Measurements from ENCODE around the gene NDUFA7. TPM values are rescaled to one million over a fixed set of nuclear protein-coding genes. Genes with fewer than 3 reads are reported as not detected.
"Not testable (repeated sequence)": the region's sequence is repeated elsewhere in the genome, so short reads cannot be mapped to it uniquely, and the experiment has no call there.

Gene NDUFA7
- polyA plus RNA-seq, 1 donor from 2014 or later, result 37.3 TPM

DNA sequence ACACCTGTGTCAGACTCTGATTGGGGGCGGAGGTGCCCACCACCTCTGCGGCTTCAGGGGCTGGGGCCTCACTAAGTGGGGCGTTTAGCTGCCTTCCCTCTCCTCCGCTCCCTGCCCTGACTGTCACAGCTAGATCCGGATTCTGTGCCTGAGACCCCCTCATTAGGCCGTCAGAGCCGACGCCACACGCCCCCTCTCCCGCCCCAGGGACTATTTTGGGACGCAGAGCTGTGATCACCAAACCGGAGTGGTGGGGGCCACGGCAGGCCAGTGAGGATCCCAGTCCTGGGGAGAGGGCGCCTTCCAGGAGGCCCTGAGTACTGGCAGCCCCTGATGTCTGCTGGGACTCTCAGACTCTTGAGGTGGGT is 21.1 kb upstream of the NDUFA7 start:
- H3K9me2 ChIP-seq (ENCODE audit: insufficient read depth, low read length), result no peaks in the 10 kb centered on the region
- H4K20me1 ChIP-seq (ENCODE audit: insufficient read depth), result no peaks in the 10 kb centered on the region
- no peaks in the 10 kb centered on the region for H3K9me3 ChIP-seq (ENCODE audit: low read length)
- H3K27me3 ChIP-seq (ENCODE audit: insufficient read depth, low read depth, low read length), result peaks cover 34% of the 10 kb centered on the region
- no peak overlapping the region for H2AFZ ChIP-seq (ENCODE audit: low read depth, low read length)
- no peak overlapping the region for H3K9ac ChIP-seq (ENCODE audit: low read length)
- H3K4me3 ChIP-seq (ENCODE audit: low read length), result no peak overlapping the region
- H3K79me2 ChIP-seq (replicated peaks; ENCODE audit: insufficient read depth, low read length), result no peaks in the 10 kb centered on the region
- no peak for TF ChIP-seq EZH2 (IDR thresholded peaks at IDR 0.05; ENCODE audit: borderline replicate concordance, insufficient read depth, low read length, poor library complexity, severe bottlenecking)
- no peak for TF ChIP-seq MXI1 (conservative IDR thresholded peaks at IDR 0.05; ENCODE audit: poor library complexity, severe bottlenecking)
- TF ChIP-seq EP300 (conservative IDR thresholded peaks at IDR 0.05; ENCODE audit: poor library complexity, severe bottlenecking), result no peak
- TF ChIP-seq, protein P1, sequence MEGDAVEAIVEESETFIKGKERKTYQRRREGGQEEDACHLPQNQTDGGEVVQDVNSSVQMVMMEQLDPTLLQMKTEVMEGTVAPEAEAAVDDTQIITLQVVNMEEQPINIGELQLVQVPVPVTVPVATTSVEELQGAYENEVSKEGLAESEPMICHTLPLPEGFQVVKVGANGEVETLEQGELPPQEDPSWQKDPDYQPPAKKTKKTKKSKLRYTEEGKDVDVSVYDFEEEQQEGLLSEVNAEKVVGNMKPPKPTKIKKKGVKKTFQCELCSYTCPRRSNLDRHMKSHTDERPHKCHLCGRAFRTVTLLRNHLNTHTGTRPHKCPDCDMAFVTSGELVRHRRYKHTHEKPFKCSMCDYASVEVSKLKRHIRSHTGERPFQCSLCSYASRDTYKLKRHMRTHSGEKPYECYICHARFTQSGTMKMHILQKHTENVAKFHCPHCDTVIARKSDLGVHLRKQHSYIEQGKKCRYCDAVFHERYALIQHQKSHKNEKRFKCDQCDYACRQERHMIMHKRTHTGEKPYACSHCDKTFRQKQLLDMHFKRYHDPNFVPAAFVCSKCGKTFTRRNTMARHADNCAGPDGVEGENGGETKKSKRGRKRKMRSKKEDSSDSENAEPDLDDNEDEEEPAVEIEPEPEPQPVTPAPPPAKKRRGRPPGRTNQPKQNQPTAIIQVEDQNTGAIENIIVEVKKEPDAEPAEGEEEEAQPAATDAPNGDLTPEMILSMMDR (IDR thresholded peaks at IDR 0.05; ENCODE audit: poor library complexity, severe bottlenecking), result no peak
- no peak for TF ChIP-seq RAD21 (conservative IDR thresholded peaks at IDR 0.05)
- no peak for TF ChIP-seq POLR2AphosphoS5 (IDR thresholded peaks at IDR 0.05)
- TF ChIP-seq, protein P2, sequence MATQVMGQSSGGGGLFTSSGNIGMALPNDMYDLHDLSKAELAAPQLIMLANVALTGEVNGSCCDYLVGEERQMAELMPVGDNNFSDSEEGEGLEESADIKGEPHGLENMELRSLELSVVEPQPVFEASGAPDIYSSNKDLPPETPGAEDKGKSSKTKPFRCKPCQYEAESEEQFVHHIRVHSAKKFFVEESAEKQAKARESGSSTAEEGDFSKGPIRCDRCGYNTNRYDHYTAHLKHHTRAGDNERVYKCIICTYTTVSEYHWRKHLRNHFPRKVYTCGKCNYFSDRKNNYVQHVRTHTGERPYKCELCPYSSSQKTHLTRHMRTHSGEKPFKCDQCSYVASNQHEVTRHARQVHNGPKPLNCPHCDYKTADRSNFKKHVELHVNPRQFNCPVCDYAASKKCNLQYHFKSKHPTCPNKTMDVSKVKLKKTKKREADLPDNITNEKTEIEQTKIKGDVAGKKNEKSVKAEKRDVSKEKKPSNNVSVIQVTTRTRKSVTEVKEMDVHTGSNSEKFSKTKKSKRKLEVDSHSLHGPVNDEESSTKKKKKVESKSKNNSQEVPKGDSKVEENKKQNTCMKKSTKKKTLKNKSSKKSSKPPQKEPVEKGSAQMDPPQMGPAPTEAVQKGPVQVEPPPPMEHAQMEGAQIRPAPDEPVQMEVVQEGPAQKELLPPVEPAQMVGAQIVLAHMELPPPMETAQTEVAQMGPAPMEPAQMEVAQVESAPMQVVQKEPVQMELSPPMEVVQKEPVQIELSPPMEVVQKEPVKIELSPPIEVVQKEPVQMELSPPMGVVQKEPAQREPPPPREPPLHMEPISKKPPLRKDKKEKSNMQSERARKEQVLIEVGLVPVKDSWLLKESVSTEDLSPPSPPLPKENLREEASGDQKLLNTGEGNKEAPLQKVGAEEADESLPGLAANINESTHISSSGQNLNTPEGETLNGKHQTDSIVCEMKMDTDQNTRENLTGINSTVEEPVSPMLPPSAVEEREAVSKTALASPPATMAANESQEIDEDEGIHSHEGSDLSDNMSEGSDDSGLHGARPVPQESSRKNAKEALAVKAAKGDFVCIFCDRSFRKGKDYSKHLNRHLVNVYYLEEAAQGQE (IDR thresholded peaks at IDR 0.05; ENCODE audit: borderline replicate concordance), result no peak
- no peak for TF ChIP-seq SMC3 (conservative IDR thresholded peaks at IDR 0.05; ENCODE audit: poor library complexity)
- H3K27ac ChIP-seq (ENCODE audit: low read length), result no peak overlapping the region
- H3K4me2 ChIP-seq (ENCODE audit: low read length), result no peak overlapping the region
- H3F3A ChIP-seq (ENCODE audit: insufficient read depth, low read length, poor library complexity, severe bottlenecking), result no peaks in the 10 kb centered on the region
- H3K36me3 ChIP-seq (ENCODE audit: insufficient read depth, low read length), result no peaks in the 10 kb centered on the region

DNA sequence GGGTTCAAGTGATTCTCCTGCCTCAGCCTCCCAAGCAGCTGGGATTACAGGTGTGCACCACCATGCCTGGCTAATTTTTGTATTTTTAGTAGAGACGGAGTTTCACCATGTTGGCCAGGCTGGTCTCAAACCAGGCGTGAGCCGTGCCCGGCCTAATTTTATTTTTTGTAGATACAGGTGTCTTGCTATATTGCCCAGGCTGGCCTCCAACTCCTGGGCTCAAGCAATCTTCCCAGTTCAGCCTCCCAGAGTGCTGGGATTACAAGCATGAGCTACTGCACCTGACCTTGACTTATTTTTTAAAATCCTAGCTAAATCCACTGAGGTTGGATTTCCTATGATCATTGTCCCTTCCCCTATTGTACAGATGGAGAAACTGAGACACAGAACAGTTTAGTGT is 20.3 kb upstream of the NDUFA7 start:
- not testable (repeated sequence) for H3F3A ChIP-seq (ENCODE audit: insufficient read depth, low read length, poor library complexity, severe bottlenecking); H4K20me1 ChIP-seq (ENCODE audit: insufficient read depth); H3K79me2 ChIP-seq (replicated peaks; ENCODE audit: insufficient read depth, low read length); H3K9ac ChIP-seq (ENCODE audit: low read length); H3K27ac ChIP-seq (ENCODE audit: low read length); H3K4me2 ChIP-seq (ENCODE audit: low read length); H3K36me3 ChIP-seq (ENCODE audit: insufficient read depth, low read length); H3K9me3 ChIP-seq (ENCODE audit: low read length); H3K4me3 ChIP-seq (ENCODE audit: low read length); H2AFZ ChIP-seq (ENCODE audit: low read depth, low read length); H3K9me2 ChIP-seq (ENCODE audit: insufficient read depth, low read length)
- peaks cover 38% of the 10 kb centered on the region for H3K27me3 ChIP-seq (ENCODE audit: insufficient read depth, low read depth, low read length)

DNA sequence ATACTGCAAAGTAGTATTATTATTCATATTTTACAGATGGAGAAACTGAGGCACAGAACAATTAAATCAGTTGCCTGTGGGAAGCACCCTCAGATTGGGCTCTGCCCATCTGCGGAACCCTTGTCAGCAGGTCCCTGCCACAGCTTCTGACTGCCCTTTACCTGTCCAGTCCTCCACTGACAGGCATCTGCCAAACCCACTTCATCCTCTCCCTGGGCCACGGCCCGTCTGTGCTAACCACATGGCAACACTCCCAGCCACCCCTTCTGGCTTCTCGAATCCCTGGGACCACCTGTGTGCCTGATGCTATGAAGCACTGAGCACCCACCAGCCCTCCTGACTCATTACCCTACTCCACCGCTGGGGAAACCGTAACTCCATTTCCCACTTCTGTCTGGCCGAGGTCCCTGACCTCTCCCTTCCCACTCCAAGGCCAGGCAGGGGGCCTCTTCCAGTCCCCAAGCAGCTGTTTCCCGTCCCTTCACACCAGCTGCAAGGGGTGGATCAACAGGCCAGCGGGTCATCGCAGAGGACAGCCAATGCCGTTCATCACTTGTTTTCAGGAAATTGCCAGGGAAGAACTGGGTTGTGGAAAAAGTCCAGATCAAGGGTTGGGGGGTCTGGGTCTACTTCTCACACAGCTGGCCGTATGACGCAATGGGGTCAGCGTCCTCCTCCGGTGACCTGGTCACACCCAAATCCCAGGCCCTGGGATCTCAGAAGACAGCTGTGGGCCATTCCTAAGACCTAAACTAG is 19.3 kb upstream of the NDUFA7 start:
- no peak for TF ChIP-seq MXI1 (conservative IDR thresholded peaks at IDR 0.05; ENCODE audit: poor library complexity, severe bottlenecking)
- TF ChIP-seq, protein P1 (IDR thresholded peaks at IDR 0.05; ENCODE audit: poor library complexity, severe bottlenecking), result no peak
- no peak for TF ChIP-seq POLR2AphosphoS5 (IDR thresholded peaks at IDR 0.05)
- TF ChIP-seq EP300 (conservative IDR thresholded peaks at IDR 0.05; ENCODE audit: poor library complexity, severe bottlenecking), result no peak
- no peak for TF ChIP-seq EZH2 (IDR thresholded peaks at IDR 0.05; ENCODE audit: borderline replicate concordance, insufficient read depth, low read length, poor library complexity, severe bottlenecking)
- no peak for TF ChIP-seq SMC3 (conservative IDR thresholded peaks at IDR 0.05; ENCODE audit: poor library complexity)
- Histone ChIP-seq H3K9me2 (ENCODE audit: insufficient read depth, low read length) (no peaks in the 10 kb centered on the region), H3K4me2 (ENCODE audit: low read length) (no peak overlapping the region), H3F3A (ENCODE audit: insufficient read depth, low read length, poor library complexity, severe bottlenecking) (no peaks in the 10 kb centered on the region), H3K36me3 (ENCODE audit: insufficient read depth, low read length) (no peaks in the 10 kb centered on the region), H3K9me3 (ENCODE audit: low read length) (no peaks in the 10 kb centered on the region), H3K9ac (ENCODE audit: low read length) (no peak overlapping the region), H3K27ac (ENCODE audit: low read length) (no peak overlapping the region), H3K79me2 (replicated peaks; ENCODE audit: insufficient read depth, low read length) (no peaks in the 10 kb centered on the region), H4K20me1 (ENCODE audit: insufficient read depth) (no peaks in the 10 kb centered on the region), H3K27me3 (ENCODE audit: insufficient read depth, low read depth, low read length) (peaks cover 48% of the 10 kb centered on the region), H3K4me3 (ENCODE audit: low read length) (no peak overlapping the region), H2AFZ (ENCODE audit: low read depth, low read length) (no peak overlapping the region)
